Left ventricle myocardium superior (tissue), 1 donor: ENCODE data around the gene TRPC4. TPM values are rescaled to one million over a fixed set of nuclear protein-coding genes. Genes with fewer than 3 reads are reported as not detected.

Experiments
- ATAC-seq: fragments of 200-7000 bp; cut with Tn5 transposase; one replicate; pipeline ENCODE4 v1.9.1; 2020; ENCODE audit warnings: mild to moderate bottlenecking, moderate library complexity
- DNase-seq: peaks from one replicate; pipeline ENCODE4 v3.0.0-alpha.2; 2020
- intact Hi-C: fragments of 100-400 bp; cut with micrococcal nuclease; formaldehyde crosslinking; loops from one replicate; pipeline ENCODE4 v1.11.0; 2022
- total RNA-seq: library from RNA; stranded (reverse); fragmentation: NEBNext Ultra II Directional; extraction: Animal tissue kit (Norgen Biotek cat#: 25700); gene quantifications from one replicate; pipeline ENCODE4 v1.2.1, GENCODE V29; 2021
- donor health status: DM: no; HTN: yes; CAD: no; lungs with severe emphysema.

TRPC4 gene
- total RNA-seq, 1 donor from 2014 or later, result 5.6 TPM

DNA sequence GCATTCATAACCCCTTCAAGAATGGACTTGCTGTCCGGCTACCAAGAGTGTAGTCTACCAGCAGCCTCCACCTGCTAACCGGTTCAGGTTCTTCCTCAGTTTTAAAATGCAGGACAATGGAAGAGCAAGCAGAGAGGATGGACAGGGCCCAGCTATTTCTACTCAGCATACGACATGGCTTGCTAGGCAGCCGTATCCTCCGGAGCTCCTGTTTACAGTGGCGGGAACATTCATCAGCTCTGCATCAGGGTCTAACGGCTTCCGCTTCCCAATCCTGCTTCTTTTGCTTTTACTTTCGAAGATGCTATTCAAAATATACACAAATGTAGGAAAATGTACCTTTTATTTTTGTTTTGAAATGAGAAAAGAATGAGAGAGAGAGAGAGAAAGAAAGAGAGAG, 118.5 kb downstream of the TRPC4 start:
- ATAC-seq (no peak), DNase-seq (no peak)
- intact Hi-C loops, result loop anchor here (10.0 kb wide), 1 partner anchor 1186 kb away; no protein-coding TSS in a partner anchor

DNA sequence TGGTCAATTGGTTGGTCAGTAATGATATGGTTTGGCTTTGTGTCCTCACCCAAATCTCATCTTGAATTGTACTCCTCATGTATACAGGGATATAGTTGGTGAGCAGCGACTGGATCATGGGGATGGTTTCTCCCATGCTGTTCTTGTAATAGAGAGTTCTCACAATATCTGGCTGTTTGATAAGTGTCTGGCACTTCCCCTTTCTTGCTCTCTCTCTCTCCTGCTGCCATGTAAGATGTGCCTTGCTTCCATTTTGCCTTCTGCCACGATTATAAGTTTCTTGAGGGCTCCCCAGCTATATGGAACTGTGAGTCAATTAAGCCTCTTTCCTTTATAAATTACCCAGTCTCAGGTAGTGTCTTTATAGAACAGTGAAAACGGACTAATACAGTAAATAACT, 120.7 kb downstream of the TRPC4 start:
- DNase-seq (no peak), ATAC-seq (no peak)

GRCh38 chr13:37747071-37747612, 122.4 kb downstream of the TRPC4 start:
- no peak for ATAC-seq
- DNase-seq, result no peak
- intact Hi-C loops, result no loop called here

More for the DNA sequence above, 120.7 kb downstream of the TRPC4 start:
- intact Hi-C loops, result no loop called here

DNA sequence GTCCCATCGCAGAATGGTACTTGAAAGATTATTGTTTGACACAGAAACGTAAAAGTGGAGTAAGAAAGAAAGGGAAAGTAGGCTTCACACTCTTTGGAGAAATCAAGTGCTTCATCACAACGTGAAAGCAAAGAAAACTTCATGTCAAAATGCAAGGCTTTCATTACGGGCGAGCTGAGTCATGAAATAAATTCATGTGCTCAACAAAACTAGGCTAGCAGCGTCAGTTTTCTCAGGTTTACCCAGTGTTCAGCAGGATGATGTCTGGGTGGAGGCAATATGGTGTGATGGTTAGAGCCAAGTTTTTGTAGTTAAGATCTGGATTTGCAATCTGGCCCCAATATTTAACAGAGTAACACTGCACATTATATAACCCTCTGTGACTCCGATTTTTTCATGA, 128.0 kb downstream of the TRPC4 start:
- DNase-seq (no peak), ATAC-seq (no peak)
- intact Hi-C loops, result no loop called here

DNA sequence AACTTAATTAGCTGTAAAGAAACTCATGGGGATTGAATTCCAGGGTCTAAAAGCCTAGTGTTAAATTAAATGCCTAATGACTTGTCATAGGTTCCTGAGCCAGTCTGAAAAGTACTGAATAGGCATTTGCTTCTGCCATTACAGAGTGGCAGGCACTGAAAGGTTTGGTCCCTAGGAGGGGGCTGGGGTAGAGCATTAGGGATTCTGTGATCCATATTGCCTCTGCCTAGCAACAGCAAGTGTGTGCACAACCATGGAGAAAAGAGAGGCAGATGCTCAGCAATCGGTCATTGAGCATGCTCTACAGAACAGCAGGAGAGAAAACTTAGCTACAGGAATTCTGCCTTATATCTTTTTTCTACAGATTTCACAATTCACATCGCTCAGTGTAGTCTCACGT, 133.5 kb downstream of the TRPC4 start:
- DNase-seq (no peak), ATAC-seq (no peak)
- intact Hi-C loops, result no loop called here

GRCh38 chr13:37735293-37735692, 134.3 kb downstream of the TRPC4 start:
- DNase-seq (no peak), ATAC-seq (no peak)
- intact Hi-C loops, result no loop called here

DNA sequence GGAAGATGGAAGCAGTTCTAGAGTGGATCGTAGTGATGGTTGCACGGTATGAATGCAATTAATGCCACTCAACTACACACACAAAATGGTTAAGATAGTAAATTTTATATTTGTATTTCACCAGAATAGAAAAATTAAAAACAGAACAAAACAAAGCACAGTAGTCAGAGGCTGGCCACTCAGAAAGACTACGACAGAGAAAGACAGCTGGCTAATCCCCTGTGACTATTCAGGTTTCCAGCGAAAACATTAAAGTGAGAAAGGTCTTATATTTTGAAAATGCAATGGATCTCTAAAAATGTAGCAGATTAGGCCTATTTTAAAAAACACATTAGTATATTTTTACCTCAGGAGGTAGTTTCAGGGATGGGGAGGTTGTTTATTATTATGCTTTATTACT, 139.7 kb downstream of the TRPC4 start:
- DNase-seq (no peak), ATAC-seq (no peak)
- intact Hi-C loops, result no loop called here

GRCh38 chr13:37716420-37717195, 153.0 kb downstream of the TRPC4 start:
- ATAC-seq, result no peak
- no peak for DNase-seq
- intact Hi-C loops, result no loop called here

DNA sequence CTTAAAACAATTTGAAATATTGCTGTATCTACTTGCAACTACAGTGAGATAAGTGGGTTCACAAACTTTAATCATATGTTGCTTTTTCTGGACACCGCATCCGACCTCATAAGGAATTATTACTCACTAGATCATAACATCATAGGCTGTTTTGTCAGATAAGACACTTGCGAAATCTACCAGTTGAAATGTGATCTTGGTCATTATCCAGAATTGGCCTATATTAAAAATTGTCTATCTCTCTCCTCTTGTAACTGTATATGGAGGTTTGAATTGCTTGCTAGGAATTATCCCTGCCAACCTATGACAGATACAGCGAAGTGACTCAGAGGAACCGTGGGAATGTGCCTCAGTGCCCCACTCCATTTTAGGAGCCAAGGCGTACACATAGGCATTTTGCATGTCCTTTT, 154.0 kb downstream of the TRPC4 start:
- DNase-seq, result no peak
- no peak for ATAC-seq
- intact Hi-C loops, result no loop called here

GRCh38 chr13:37709318-37709717, 160.3 kb downstream of the TRPC4 start:
- ATAC-seq (no peak), DNase-seq (no peak)
- intact Hi-C loops, result no loop called here

- no peak for DNase-seq
- no peak for ATAC-seq
- intact Hi-C loops, result no loop called here
These were observed 161.7 kb downstream of the TRPC4 start for GRCh38 chr13:37707739-37708500.

DNA sequence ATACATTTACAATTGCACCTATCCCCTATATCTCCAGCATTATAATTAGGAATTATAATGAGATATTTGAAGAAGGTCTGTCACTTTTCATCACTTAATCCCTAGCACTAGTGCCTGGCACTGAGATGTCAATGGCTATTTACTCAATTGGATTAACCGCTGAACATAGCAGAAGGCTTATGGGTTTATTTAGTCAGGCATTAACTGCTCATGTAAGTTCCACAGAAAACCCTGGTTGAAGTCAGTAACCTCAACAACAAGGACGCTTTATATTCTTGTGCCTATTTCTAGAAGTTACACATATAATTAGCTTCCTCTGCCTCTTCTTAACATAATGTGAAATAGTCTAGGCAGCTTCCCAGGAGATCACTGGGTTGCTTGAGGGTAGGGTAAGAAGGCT, 163.5 kb downstream of the TRPC4 start:
- no peak for DNase-seq
- no peak for ATAC-seq
- intact Hi-C loops, result no loop called here

GRCh38 chr13:37701972-37702371, 167.6 kb downstream of the TRPC4 start:
- ATAC-seq, result no peak
- intact Hi-C loops, result no loop called here

GRCh38 chr13:37701306-37701705, 168.3 kb downstream of the TRPC4 start:
- intact Hi-C loops, result no loop called here
- no peak for ATAC-seq

More at GRCh38 chr13:37701972-37702371, 167.6 kb downstream of the TRPC4 start:
- no peak for DNase-seq

DNA sequence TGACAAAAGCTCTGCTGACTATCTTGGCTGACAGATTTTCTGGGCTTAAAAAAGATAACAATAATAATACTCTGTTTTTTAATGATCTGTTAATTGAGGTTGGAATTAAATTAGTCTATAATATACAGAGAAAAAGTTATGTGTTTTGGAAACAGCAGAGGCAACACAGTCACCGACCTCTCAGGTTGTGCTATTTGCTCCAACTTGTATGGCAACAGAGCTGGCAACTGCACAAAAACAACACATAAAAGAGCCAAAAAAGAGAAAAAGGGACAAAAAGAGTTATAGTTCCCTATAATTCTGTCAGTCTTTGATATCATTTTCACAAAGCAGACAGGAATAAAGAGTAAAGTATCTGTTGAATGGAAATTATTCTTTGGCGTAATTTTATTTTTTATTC, 168.7 kb downstream of the TRPC4 start:
- ATAC-seq, result no peak
- DNase-seq, result no peak
- intact Hi-C loops, result no loop called here

More at GRCh38 chr13:37701306-37701705, 168.3 kb downstream of the TRPC4 start:
- DNase-seq, result no peak

DNA sequence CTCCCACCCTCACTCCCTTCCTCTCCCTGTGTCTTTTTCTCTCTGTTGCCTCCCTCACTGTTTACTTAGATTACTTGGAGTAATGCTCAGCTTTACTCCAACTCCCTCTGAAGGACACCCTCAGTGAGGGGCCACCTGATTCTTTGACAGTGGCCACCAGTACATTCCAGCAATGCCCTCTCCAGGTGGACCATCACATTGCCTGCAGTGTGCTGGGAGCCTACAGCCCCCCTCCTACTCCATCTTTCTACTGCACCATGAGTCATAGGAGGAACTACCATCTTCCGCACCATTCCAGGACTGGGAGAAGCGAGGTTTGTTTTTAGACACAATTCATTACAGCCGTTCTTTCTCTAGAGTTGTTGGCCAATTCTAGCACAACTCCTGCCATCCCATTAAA, 174.4 kb downstream of the TRPC4 start:
- intact Hi-C loops, result no loop called here
- no peak for ATAC-seq

DNA sequence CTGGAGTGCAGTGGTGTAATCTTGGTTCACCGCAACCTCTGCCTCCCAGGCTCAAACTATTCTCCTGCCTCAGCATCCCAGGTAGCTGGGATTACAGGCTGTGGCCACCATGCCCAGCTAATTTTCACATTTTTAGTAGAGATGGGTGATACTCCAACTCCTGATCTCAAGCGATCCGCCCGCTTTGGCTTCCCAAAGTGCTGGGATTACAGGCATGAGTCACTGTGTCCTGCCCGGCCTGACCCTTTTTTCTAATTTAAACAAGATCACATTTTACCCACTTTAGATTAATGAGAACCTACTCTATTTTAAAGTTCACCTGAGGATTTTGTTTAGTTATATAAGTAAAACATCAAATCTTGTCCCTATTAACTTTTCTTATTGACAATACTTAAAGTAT, 179.2 kb downstream of the TRPC4 start:
- intact Hi-C loops, result no loop called here

More for the DNA sequence above, 174.4 kb downstream of the TRPC4 start:
- no peak for DNase-seq

DNA sequence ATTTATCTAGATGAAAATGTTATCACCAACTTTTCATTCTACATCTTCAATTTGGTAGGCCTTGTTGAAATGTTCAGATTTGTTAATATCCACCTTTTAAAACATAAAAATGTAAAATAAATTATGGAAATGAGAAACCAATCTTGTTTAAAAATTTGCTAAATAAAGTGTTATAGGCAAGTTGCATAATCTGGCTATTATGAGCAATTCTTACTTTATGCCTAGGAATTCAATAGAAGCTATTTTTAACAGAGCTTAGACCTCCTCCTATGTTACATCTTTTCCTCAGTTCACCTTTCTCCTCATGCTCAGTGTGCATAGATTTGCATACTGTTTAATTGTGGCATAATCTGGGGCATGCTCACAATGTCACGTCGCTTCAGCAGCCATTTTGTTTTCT, 183.1 kb downstream of the TRPC4 start:
- ATAC-seq (no peak), DNase-seq (no peak)
- intact Hi-C loops, result no loop called here

More for the DNA sequence above, 179.2 kb downstream of the TRPC4 start:
- ATAC-seq, result no peak
- no peak for DNase-seq

DNA sequence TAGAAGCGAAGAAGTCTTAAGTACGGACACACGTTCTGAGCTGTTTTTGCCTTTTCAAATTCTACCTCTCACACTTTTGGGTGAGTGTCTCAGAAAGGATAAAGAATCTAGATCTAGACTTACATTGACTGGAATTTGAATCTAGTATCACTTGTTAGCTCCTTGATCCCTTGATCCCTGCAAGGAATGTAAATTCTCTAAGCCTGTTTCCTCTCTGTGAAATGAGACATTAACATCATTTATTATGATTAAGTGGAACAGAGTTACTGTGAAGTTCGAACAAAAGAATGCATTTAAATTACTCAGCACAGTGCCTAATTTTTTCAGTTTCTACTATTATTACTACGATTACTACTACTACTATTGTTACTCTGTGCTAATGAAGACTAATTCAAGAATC, 184.4 kb downstream of the TRPC4 start:
- DNase-seq (no peak), ATAC-seq (no peak)
- intact Hi-C loops, result no loop called here

DNA sequence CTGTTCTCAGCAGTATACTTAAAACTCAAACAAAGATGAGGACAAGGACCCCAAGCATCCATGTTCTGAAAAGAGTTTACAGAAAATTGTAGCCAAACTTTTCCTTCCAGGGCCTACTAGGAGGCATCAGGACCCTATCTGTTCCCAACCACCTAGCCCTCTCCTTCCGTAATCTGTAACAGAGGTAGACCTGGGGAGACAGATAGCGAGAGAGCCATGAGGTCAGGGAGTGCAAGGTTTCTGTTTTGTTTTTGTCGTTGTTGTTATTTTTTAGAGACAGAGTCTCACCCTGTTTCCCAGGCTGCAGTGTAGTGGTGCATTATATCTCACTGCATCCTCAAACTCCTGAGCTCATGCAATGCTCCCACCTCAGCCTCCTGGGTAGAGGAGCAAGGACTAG, 187.1 kb downstream of the TRPC4 start:
- no peak for DNase-seq
- intact Hi-C loops, result no loop called here
- ATAC-seq, result no peak
